HG03520 (cell line): ENCODE data around the gene MAN1C1.
"Not testable (repeated sequence)": the region's sequence is repeated elsewhere in the genome, so short reads cannot be mapped to it uniquely, and the experiment has no call there.

ENCODE experiments used
- ATAC-seq: cut with Tn5 transposase; IDR thresholded peaks from one replicate; pipeline ENCODE4 v1.9.1; 2021; ENCODE audit warnings: mild to moderate bottlenecking, moderate library complexity; ENCODE audit not compliant: unreplicated experiment

The MAN1C1 gene

GRCh38 chr1:25694167-25695007 is 77.8 kb downstream of the MAN1C1 start:
- ATAC-seq = no peak

- ATAC-seq = no peak
Observed at GRCh38 chr1:25695090-25695770, 78.6 kb downstream of the MAN1C1 start.

GRCh38 chr1:25695771-25696311 is 79.2 kb downstream of the MAN1C1 start:
- ATAC-seq = no peak

- ATAC-seq = not testable (repeated sequence)
Observed at GRCh38 chr1:25696643-25697042, 80.1 kb downstream of the MAN1C1 start.

GRCh38 chr1:25697435-25698217 is 81.0 kb downstream of the MAN1C1 start:
- ATAC-seq = no peak

- ATAC-seq = no peak
Observed at GRCh38 chr1:25698252-25698651, 81.7 kb downstream of the MAN1C1 start.

- not testable (repeated sequence) for ATAC-seq
Observed at GRCh38 chr1:25699059-25699458, 82.5 kb downstream of the MAN1C1 start.

- ATAC-seq = no peak
Observed at GRCh38 chr1:25699500-25700143, 83.0 kb downstream of the MAN1C1 start.

- ATAC-seq = no peak
Observed at GRCh38 chr1:25700144-25700523, 83.5 kb downstream of the MAN1C1 start.

GRCh38 chr1:25700626-25701025 is 84.0 kb downstream of the MAN1C1 start:
- ATAC-seq = no peak

- no peak for ATAC-seq
Observed at GRCh38 chr1:25701030-25701785, 84.6 kb downstream of the MAN1C1 start.

- no peak for ATAC-seq
Observed at GRCh38 chr1:25702101-25702775, 85.6 kb downstream of the MAN1C1 start.

GRCh38 chr1:25703041-25703440 is 86.5 kb downstream of the MAN1C1 start:
- no peak for ATAC-seq

GRCh38 chr1:25703671-25704266 is 87.2 kb downstream of the MAN1C1 start:
- no peak for ATAC-seq

GRCh38 chr1:25704267-25704691 is 87.7 kb downstream of the MAN1C1 start:
- ATAC-seq = no peak

- ATAC-seq = no peak
Observed at GRCh38 chr1:25705699-25706098, 89.1 kb downstream of the MAN1C1 start.

GRCh38 chr1:25706146-25707089 is 89.8 kb downstream of the MAN1C1 start:
- no peak for ATAC-seq
